Naive thymus-derived CD8-positive, alpha-beta T cell (primary cell): ENCODE measurements around the gene TMEM19. TPM values are rescaled to one million over a fixed set of nuclear protein-coding genes. Genes with fewer than 3 reads are reported as not detected.
A peak's percentile ranks its signal among the peaks of the same experiment; 100 is the strongest.

Experiments
- ATAC-seq, 2 donors: fragments of 150-1000 bp; cut with Tn5 transposase in 1 of 2; sonication (Bioruptor Pico), chemical (Tn5 transposase) in 1 of 2; 1 replicate in 1 of 2; 2 replicates in 1 of 2; pipeline ENCODE4 v1.10.0; 2021; ENCODE audit warnings: mild to moderate bottlenecking in 2 of 2, moderate library complexity in 2 of 2
- POLR2A ChIA-PET: fragments of 350-600 bp; sonication (Branson Sonifier 250); formaldehyde crosslinking; loops from one replicate; lab custom pipeline; 2021; ENCODE audit warnings: antibody characterized with exemption; lab: Charles Lee
- DNase-seq, 10 donors: peaks; one replicate each; pipeline versions ENCODE4 v3.0.0 to v3.0.0-alpha.2; 2020 to 2022
- H3K27ac Mint-ChIP-seq, 10 donors: one replicate each; pipeline ENCODE4 v1.8.0; 2020 to 2022; ENCODE audit warnings: mild to moderate bottlenecking in 10 of 10, mixed read lengths in 10 of 10, moderate library complexity in 4 of 10, inconsistent platforms in 1 of 10
- H3K27me3 Mint-ChIP-seq, 5 donors: one replicate each; pipeline ENCODE4 v1.8.0; 2021 to 2022; ENCODE audit warnings: mixed read lengths in 5 of 5
- H3K36me3 Mint-ChIP-seq, 3 donors: one replicate each; pipeline ENCODE4 v1.8.0; 2020 to 2022; ENCODE audit warnings: mixed read lengths in 3 of 3, mild to moderate bottlenecking in 2 of 3, inconsistent platforms in 1 of 3
- H3K4me1 Mint-ChIP-seq, 4 donors: one replicate each; pipeline ENCODE4 v1.8.0; 2021 to 2022; ENCODE audit warnings: mixed read lengths in 4 of 4
- H3K4me3 Mint-ChIP-seq, 10 donors: one replicate each; pipeline ENCODE4 v1.8.0; 2020 to 2022; ENCODE audit warnings: mild to moderate bottlenecking in 10 of 10, mixed read lengths in 10 of 10, moderate library complexity in 6 of 10, inconsistent platforms in 1 of 10
- H3K9me3 Mint-ChIP-seq, 9 donors: one replicate each; pipeline ENCODE4 v1.8.0; 2020 to 2022; ENCODE audit warnings: mixed read lengths in 9 of 9, mild to moderate bottlenecking in 3 of 9, inconsistent platforms in 1 of 9, moderate library complexity in 1 of 9
- polyA plus RNA-seq, 3 donors: library from polyadenylated mRNA; unstranded; fragments of 300-500 nt; fragmentation: Illumina TruSeq; gene quantifications; one replicate each; pipeline ENCODE4 v1.2.3, GENCODE V29; 2021
- total RNA-seq, 8 experiments: library from RNA in 2 of 8; stranded (reverse) in 2 of 8; gene quantifications; one replicate each; pipeline ENCODE4 v1.2.3 and lab custom pipeline; 2021 to 2026

TMEM19 gene
- total RNA-seq (10 to 100 TPM; 22.0 to 30.5 TPM), polyA plus RNA-seq (10 to 100 TPM; 40.1 to 53.8 (median 43.5) TPM), total RNA-seq (lab: John Stamatoyannopoulos, UW) (8.9 to 30.9 (median 16.0) reads per million in 6 experiments)

GRCh38 chr12:71685914-71686657 is at the start of gene TMEM19:
TSS of gene TMEM19 (plus strand) at chr12:71686082. CDS start at chr12:71686681, 599 bp downstream.
- H3K27ac Mint-ChIP-seq: peak within 1 kb of the TSS; percentile 87 to 98 (median 94)
- peaks cover 0 to 10% (median 0%) of the 10 kb centered on the region in 3 donors for H3K36me3 Mint-ChIP-seq
- ATAC-seq: peak; percentile 91
- DNase-seq: peak; percentile 76 to 92 (median 83)
- POLR2A ChIA-PET: interaction anchor here (0.7 to 5.0 kb wide), 18 partner anchors 10 to 153 kb away, joined by 3 to 213 read pairs (median 4); partner anchors contain the start of genes RAB21, TBC1D15, THAP2 and ZFC3H1
- peak within 1 kb of the TSS; percentile 89 to 100 (median 94) for H3K4me3 Mint-ChIP-seq
- peaks cover 10 to 45% (median 28%) of the 10 kb centered on the region in 4 donors for H3K4me1 Mint-ChIP-seq
- H3K9me3 Mint-ChIP-seq: no peaks in the 10 kb centered on the region
- H3K27me3 Mint-ChIP-seq: no peaks in the 10 kb centered on the region

GRCh38 chr12:71636704-71637115 is 49.2 kb upstream of the TMEM19 start:
- Mint-ChIP-seq H3K4me3 (no peak overlapping the region), H3K27me3 (no peaks in the 10 kb centered on the region), H3K9me3 (no peaks in the 10 kb centered on the region), H3K36me3 (peaks cover 9 to 87% (median 33%) of the 10 kb centered on the region in 3 donors), H3K27ac (peak overlapping the region; percentile 9 to 80 (median 66)), H3K4me1 (peaks cover 3 to 16% (median 8%) of the 10 kb centered on the region in 4 donors)
- peak in 5 of 10 donors; percentile 18 to 68 (median 54) for DNase-seq
- ATAC-seq: peak; percentile 70 to 72
- POLR2A ChIA-PET: interaction anchor here (1.1 kb wide), 1 partner anchor 27 kb away, joined by 4 read pairs; the partner anchor contains the start of genes THAP2 and ZFC3H1

GRCh38 chr12:71638499-71638898 is 47.4 kb upstream of the TMEM19 start:
- POLR2A ChIA-PET: interaction anchor here (0.6 kb wide), 1 partner anchor 24 kb away, joined by 3 read pairs; no protein-coding TSS in a partner anchor
- Mint-ChIP-seq H3K4me3 (no peak overlapping the region), H3K9me3 (no peaks in the 10 kb centered on the region), H3K27ac (peak overlapping the region in 5 of 10 donors; percentile 42 to 77 (median 47)), H3K4me1 (peaks cover 3 to 21% (median 10%) of the 10 kb centered on the region in 4 donors), H3K27me3 (no peaks in the 10 kb centered on the region), H3K36me3 (peaks cover 7 to 87% (median 22%) of the 10 kb centered on the region in 3 donors)
- DNase-seq (no peak), ATAC-seq (no peak)

GRCh38 chr12:71639341-71639760 is 46.5 kb upstream of the TMEM19 start:
- H3K4me1 Mint-ChIP-seq: peaks cover 5 to 21% (median 11%) of the 10 kb centered on the region in 4 donors
- ATAC-seq (peak in 1 of 2 donors; percentile 62), DNase-seq (no peak)
- H3K27ac Mint-ChIP-seq: peak overlapping the region in 8 of 10 donors; percentile 4 to 81 (median 38)
- peaks cover 10 to 87% (median 24%) of the 10 kb centered on the region in 3 donors for H3K36me3 Mint-ChIP-seq
- POLR2A ChIA-PET: no interaction called here
- H3K4me3 Mint-ChIP-seq: no peak overlapping the region
- H3K27me3 Mint-ChIP-seq: no peaks in the 10 kb centered on the region
- H3K9me3 Mint-ChIP-seq: no peaks in the 10 kb centered on the region

- Mint-ChIP-seq H3K4me3 (no peak overlapping the region), H3K9me3 (no peaks in the 10 kb centered on the region), H3K27ac (peak overlapping the region in 1 of 10 donors; percentile 13), H3K27me3 (no peaks in the 10 kb centered on the region), H3K36me3 (peaks cover 13 to 87% (median 20%) of the 10 kb centered on the region in 3 donors), H3K4me1 (peaks cover 7 to 24% (median 14%) of the 10 kb centered on the region in 4 donors)
- POLR2A ChIA-PET: interaction anchor here (1.1 kb wide), 1 partner anchor 23 kb away, joined by 3 read pairs; the partner anchor contains the start of genes THAP2 and ZFC3H1
- no peak for DNase-seq
- no peak for ATAC-seq
These were observed 45.6 kb upstream of the TMEM19 start for GRCh38 chr12:71640316-71640715.

- peaks cover 14 to 83% (median 20%) of the 10 kb centered on the region in 3 donors for H3K36me3 Mint-ChIP-seq
- POLR2A ChIA-PET: no interaction called here
- ATAC-seq: no peak
- no peak overlapping the region for H3K4me3 Mint-ChIP-seq
- no peak for DNase-seq
- peaks cover 7 to 25% (median 15%) of the 10 kb centered on the region in 4 donors for H3K4me1 Mint-ChIP-seq
- no peaks in the 10 kb centered on the region for H3K9me3 Mint-ChIP-seq
- H3K27me3 Mint-ChIP-seq: no peaks in the 10 kb centered on the region
- peak overlapping the region in 4 of 10 donors; percentile 2 to 29 (median 16) for H3K27ac Mint-ChIP-seq
These were observed 44.5 kb upstream of the TMEM19 start for GRCh38 chr12:71641390-71641789.

- Mint-ChIP-seq H3K4me3 (no peak overlapping the region), H3K36me3 (peaks cover 10 to 86% (median 20%) of the 10 kb centered on the region in 3 donors), H3K27ac (peak overlapping the region in 4 of 10 donors; percentile 6 to 53 (median 24)), H3K9me3 (no peaks in the 10 kb centered on the region), H3K27me3 (no peaks in the 10 kb centered on the region), H3K4me1 (peaks cover 4 to 25% (median 11%) of the 10 kb centered on the region in 4 donors)
- no peak for DNase-seq
- POLR2A ChIA-PET: interaction anchor here (0.9 kb wide), 1 partner anchor 22 kb away, joined by 4 read pairs; the partner anchor contains the start of genes THAP2 and ZFC3H1
- ATAC-seq: no peak
These were observed 43.6 kb upstream of the TMEM19 start for GRCh38 chr12:71642264-71642663.

GRCh38 chr12:71645268-71645667 is 40.6 kb upstream of the TMEM19 start:
- Mint-ChIP-seq H3K27ac (peak overlapping the region in 8 of 10 donors; percentile 4 to 93 (median 61)), H3K4me1 (peaks cover 7 to 36% (median 25%) of the 10 kb centered on the region in 4 donors), H3K27me3 (no peaks in the 10 kb centered on the region), H3K4me3 (no peak overlapping the region), H3K9me3 (no peaks in the 10 kb centered on the region), H3K36me3 (peaks cover 10 to 77% (median 18%) of the 10 kb centered on the region in 3 donors)
- POLR2A ChIA-PET: interaction anchor here (0.5 to 2.2 kb wide), 3 partner anchors 13 to 41 kb away, joined by 3 to 11 read pairs (median 4); partner anchors contain the start of genes THAP2, TMEM19 and ZFC3H1
- DNase-seq (no peak), ATAC-seq (no peak)

GRCh38 chr12:71646512-71646911 is 39.4 kb upstream of the TMEM19 start:
- H3K36me3 Mint-ChIP-seq: peaks cover 10 to 70% (median 18%) of the 10 kb centered on the region in 3 donors
- peaks cover 10 to 35% (median 24%) of the 10 kb centered on the region in 4 donors for H3K4me1 Mint-ChIP-seq
- DNase-seq (no peak), ATAC-seq (no peak)
- peak overlapping the region in 4 of 10 donors; percentile 8 to 41 (median 31) for H3K27ac Mint-ChIP-seq
- no peaks in the 10 kb centered on the region for H3K27me3 Mint-ChIP-seq
- no peak overlapping the region for H3K4me3 Mint-ChIP-seq
- H3K9me3 Mint-ChIP-seq: no peaks in the 10 kb centered on the region
- POLR2A ChIA-PET: interaction anchor here (0.9 to 2.2 kb wide), 2 partner anchors 17 to 40 kb away, joined by 3 to 11 read pairs; partner anchors contain the start of genes THAP2, TMEM19 and ZFC3H1

GRCh38 chr12:71648537-71648936 is 37.3 kb upstream of the TMEM19 start:
- Mint-ChIP-seq H3K27ac (peak overlapping the region in 4 of 10 donors; percentile 8 to 65 (median 48)), H3K4me3 (peak overlapping the region in 2 of 10 donors; percentile 2 to 14), H3K9me3 (no peaks in the 10 kb centered on the region), H3K4me1 (peaks cover 10 to 32% (median 22%) of the 10 kb centered on the region in 4 donors), H3K36me3 (peaks cover 7 to 50% (median 15%) of the 10 kb centered on the region in 3 donors), H3K27me3 (no peaks in the 10 kb centered on the region)
- ATAC-seq (no peak), DNase-seq (no peak)
- POLR2A ChIA-PET: interaction anchor here (1.3 kb wide), 1 partner anchor 15 kb away, joined by 3 read pairs; the partner anchor contains the start of gene ZFC3H1

GRCh38 chr12:71649401-71649800 is 36.5 kb upstream of the TMEM19 start:
- H3K9me3 Mint-ChIP-seq: no peaks in the 10 kb centered on the region
- H3K4me1 Mint-ChIP-seq: peaks cover 8 to 31% (median 24%) of the 10 kb centered on the region in 4 donors
- DNase-seq (no peak), ATAC-seq (no peak)
- H3K36me3 Mint-ChIP-seq: peaks cover 4 to 46% (median 8%) of the 10 kb centered on the region in 3 donors
- POLR2A ChIA-PET: no interaction called here
- H3K4me3 Mint-ChIP-seq: peak overlapping the region in 2 of 10 donors; percentile 5 to 12
- peak overlapping the region in 5 of 10 donors; percentile 56 to 64 (median 61) for H3K27ac Mint-ChIP-seq
- H3K27me3 Mint-ChIP-seq: no peaks in the 10 kb centered on the region

- Mint-ChIP-seq H3K9me3 (no peaks in the 10 kb centered on the region), H3K27me3 (no peaks in the 10 kb centered on the region), H3K27ac (no peak overlapping the region), H3K36me3 (peaks cover 0 to 48% (median 4%) of the 10 kb centered on the region in 3 donors), H3K4me1 (peaks cover 12 to 44% (median 30%) of the 10 kb centered on the region in 4 donors), H3K4me3 (no peak overlapping the region)
- DNase-seq (no peak), ATAC-seq (no peak)
- POLR2A ChIA-PET: no interaction called here
These were observed 33.2 kb upstream of the TMEM19 start for GRCh38 chr12:71652656-71653055.
